Measurements from ENCODE around the gene GRK6. TPM values are rescaled to one million over a fixed set of nuclear protein-coding genes. Genes with fewer than 3 reads are reported as not detected.
A peak's percentile ranks its signal among the peaks of the same experiment; 100 is the strongest.

GRK6 gene
- total RNA-seq, 2 experiments from 2014 or later = 186 to 192 TPM

DNA sequence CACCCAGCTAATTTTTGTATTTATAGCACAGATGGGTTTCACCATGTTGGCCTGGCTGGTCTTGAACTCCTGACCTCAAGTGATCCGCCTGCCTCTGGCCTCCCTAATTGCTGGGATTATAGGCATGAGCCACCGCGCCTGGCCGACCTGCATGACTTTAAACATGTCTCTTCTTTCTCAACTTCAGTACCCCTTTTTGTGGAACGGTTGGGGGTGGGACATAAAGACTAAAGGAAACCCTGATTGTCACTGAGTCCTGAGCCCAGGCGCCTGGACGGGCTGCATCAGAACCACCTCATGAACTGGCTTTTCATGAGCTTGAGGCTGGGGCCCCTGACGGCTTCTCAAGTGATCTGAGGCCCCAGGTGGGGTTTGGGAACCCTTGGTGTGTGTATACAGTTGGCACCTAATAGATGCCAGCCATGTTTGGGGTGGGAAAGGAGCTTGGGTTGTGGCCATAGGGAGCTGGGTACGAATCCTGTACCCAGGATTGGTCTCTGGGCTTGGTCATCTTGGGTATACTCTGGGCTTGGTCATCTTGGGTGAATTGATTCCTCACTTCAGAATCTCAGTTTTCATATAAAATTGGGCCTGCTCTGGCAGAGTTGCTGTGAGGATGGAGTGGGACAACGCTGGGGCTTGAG is 2.2 kb downstream of the GRK6 start:
- H3K9me3 ChIP-seq (ENCODE audit: control insufficient read depth in 1 of 2, insufficient read depth in 1 of 2, low read length in 2 of 2) = no peaks in the 10 kb centered on the region
- ChIA-PET CTCF (interaction anchor here (1.6 to 9.3 kb wide), 5 partner anchors 17 to 39 kb away, joined by 3 to 82 read pairs (median 11); no protein-coding TSS in a partner anchor), POLR2A (interaction anchor here (0.8 to 12.6 kb wide), 6 partner anchors 14 to 77 kb away, joined by 4 to 661 read pairs (median 107); partner anchors contain the start of genes F12, LMAN2, PDLIM7 and PRR7)
- no peaks in the 10 kb centered on the region for H3K27me3 ChIP-seq (ENCODE audit: control insufficient read depth in 1 of 2, insufficient read depth in 2 of 2, low read length in 2 of 2)
- Mint-ChIP-seq H3K4me3 (peak overlapping the region; percentile 95), H3K27me3 (no peaks in the 10 kb centered on the region), H3K27ac (peak overlapping the region; percentile 96), H3K36me3 (ENCODE audit: low read depth) (peaks cover 62% of the 10 kb centered on the region), H3K4me1 (ENCODE audit: low read depth) (peaks cover 63% of the 10 kb centered on the region), H3K9me3 (no peaks in the 10 kb centered on the region)
- TF ChIP-seq, protein P1, sequence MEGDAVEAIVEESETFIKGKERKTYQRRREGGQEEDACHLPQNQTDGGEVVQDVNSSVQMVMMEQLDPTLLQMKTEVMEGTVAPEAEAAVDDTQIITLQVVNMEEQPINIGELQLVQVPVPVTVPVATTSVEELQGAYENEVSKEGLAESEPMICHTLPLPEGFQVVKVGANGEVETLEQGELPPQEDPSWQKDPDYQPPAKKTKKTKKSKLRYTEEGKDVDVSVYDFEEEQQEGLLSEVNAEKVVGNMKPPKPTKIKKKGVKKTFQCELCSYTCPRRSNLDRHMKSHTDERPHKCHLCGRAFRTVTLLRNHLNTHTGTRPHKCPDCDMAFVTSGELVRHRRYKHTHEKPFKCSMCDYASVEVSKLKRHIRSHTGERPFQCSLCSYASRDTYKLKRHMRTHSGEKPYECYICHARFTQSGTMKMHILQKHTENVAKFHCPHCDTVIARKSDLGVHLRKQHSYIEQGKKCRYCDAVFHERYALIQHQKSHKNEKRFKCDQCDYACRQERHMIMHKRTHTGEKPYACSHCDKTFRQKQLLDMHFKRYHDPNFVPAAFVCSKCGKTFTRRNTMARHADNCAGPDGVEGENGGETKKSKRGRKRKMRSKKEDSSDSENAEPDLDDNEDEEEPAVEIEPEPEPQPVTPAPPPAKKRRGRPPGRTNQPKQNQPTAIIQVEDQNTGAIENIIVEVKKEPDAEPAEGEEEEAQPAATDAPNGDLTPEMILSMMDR (IDR thresholded peaks at IDR 0.05) = no peak
- peak overlapping the region; percentile 87 to 92 for H3K27ac ChIP-seq (ENCODE audit: low read depth in 1 of 2, low read length in 2 of 2)
- H3K36me3 ChIP-seq (ENCODE audit: insufficient read depth, low read length) = peaks cover 51% of the 10 kb centered on the region
- peak in 1 of 14 experiments; percentile 35 for DNase-seq
- H3K4me1 ChIP-seq (ENCODE audit: insufficient read depth, low read length) = peaks cover 89% of the 10 kb centered on the region
- ATAC-seq (ENCODE audit: poor library complexity) = no peak
- intact Hi-C loops (cut with DNase I, micrococcal nuclease) = loop anchor here in 1 of 2 experiments (1.0 kb wide), 1 partner anchor 38 kb away; no protein-coding TSS in a partner anchor
- peak overlapping the region; percentile 65 for H3K4me3 ChIP-seq (ENCODE audit: low read length)

DNA sequence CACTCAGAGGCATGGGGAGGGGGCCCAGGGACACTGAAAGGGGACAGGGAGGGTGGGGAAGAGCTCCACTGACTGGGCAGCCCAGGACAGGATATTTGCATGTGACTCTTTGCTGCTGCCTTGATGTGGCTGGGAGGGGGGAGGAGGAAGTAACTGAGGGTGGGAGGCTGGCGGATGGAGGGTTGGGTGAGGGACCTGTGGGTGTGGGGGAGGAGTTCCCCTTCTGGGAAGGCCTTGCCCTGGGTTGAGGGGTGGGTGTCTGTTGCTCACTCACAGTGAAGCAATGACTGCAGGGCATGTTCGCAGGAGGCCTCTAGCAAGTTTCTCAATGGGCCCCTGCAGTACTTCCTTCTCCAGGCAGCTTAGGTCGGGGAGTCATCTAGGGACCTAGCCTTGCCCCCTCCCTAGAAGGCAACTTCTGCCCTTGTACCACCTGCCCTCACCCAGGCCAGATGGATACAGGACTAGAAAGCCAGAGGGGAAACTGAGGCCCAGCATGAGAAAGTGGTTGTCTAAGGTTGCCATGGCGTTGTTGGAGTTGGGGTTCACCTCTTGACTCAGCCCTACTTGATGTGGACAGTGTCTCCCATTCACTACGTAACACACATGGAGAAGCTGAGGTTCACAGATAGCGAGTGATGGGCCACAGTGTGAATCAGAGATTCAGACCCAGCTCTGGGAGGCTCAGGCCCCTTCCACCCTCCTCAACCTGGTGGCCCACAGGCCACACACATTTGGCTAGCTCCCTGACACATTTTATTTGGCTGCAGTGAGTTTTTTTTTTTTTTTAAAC is 3.0 kb downstream of the GRK6 start:
- ATAC-seq (ENCODE audit: poor library complexity) = peak; percentile 31
- Histone ChIP-seq H3K4me1 (ENCODE audit: insufficient read depth, low read length) (peaks cover 92% of the 10 kb centered on the region), H3K27ac (ENCODE audit: low read depth in 1 of 2, low read length in 2 of 2) (peak overlapping the region; percentile 87 to 92), H3K36me3 (ENCODE audit: insufficient read depth, low read length) (peaks cover 59% of the 10 kb centered on the region), H3K27me3 (ENCODE audit: control insufficient read depth in 1 of 2, insufficient read depth in 2 of 2, low read length in 2 of 2) (no peaks in the 10 kb centered on the region), H3K9me3 (ENCODE audit: control insufficient read depth in 1 of 2, insufficient read depth in 1 of 2, low read length in 2 of 2) (no peaks in the 10 kb centered on the region), H3K4me3 (ENCODE audit: low read length) (peak overlapping the region; percentile 65)
- Mint-ChIP-seq H3K27ac (peak overlapping the region; percentile 96), H3K27me3 (no peaks in the 10 kb centered on the region), H3K4me3 (peak overlapping the region; percentile 95), H3K36me3 (ENCODE audit: low read depth) (peaks cover 70% of the 10 kb centered on the region), H3K4me1 (ENCODE audit: low read depth) (peaks cover 70% of the 10 kb centered on the region), H3K9me3 (no peaks in the 10 kb centered on the region)
- DNase-seq = peak in 13 of 14 experiments; percentile 73 to 95 (median 83)
- intact Hi-C loops (cut with DNase I, micrococcal nuclease) = loop anchor here (1.0 to 2.0 kb wide), 2 partner anchors 15 to 39 kb away; no protein-coding TSS in a partner anchor
- TF ChIP-seq, protein P1 (IDR thresholded peaks at IDR 0.05) = no peak
- ChIA-PET CTCF (interaction anchor here (1.0 to 9.3 kb wide), 7 partner anchors 16 to 40 kb away, joined by 3 to 82 read pairs (median 5); no protein-coding TSS in a partner anchor), POLR2A (interaction anchor here (0.8 to 12.6 kb wide), 7 partner anchors 14 to 78 kb away, joined by 3 to 661 read pairs (median 10); partner anchors contain the start of genes F12, LMAN2, PDLIM7 and PRR7)

All from CD4-positive, alpha-beta T cell (primary cell).